HG02610 (cell line): ENCODE data around the gene CHST15.
"Not testable (repeated sequence)": the region's sequence is repeated elsewhere in the genome, so short reads cannot be mapped to it uniquely, and the experiment has no call there.

Experiments
- ATAC-seq: cut with Tn5 transposase; IDR thresholded peaks from one replicate; pipeline ENCODE4 v1.9.1; 2021; ENCODE audit warnings: mild to moderate bottlenecking, moderate library complexity; ENCODE audit not compliant: unreplicated experiment

Gene CHST15

DNA sequence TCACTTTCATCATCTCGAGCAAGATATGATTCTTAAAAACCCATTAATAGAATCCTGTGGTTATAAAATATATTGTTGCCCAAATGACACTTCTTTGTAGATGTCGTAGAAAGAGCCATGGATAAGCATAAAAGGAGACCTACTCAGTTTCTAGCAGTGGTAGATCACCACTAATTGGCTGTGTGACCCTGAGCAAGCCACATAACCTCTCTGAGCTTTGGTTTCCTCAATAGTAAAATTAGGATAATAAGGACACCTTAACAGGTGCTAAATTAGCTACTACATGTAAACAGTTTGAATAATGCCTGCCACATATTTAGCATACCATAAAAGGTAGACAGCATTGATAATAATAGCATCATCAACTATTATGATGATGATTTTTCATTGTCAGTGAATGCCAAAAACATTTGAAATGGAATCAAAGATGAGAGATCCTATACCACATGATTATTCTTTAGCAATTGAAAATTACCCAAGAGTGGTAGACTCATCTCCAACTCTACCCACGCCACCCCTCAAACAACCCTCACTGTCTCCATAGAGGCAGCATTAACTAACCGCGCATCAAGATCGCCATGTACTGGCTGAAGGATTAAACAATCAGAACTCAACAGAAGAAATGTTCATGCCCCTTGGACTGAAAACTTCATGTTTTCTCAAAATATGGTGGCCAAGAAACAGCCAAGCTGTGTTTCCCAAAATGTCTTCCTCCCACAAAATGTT is 45.8 kb downstream of the CHST15 start:
- no peak for ATAC-seq

- no peak for ATAC-seq
Observed at GRCh38 chr10:124045801-124046355, 47.5 kb downstream of the CHST15 start.

GRCh38 chr10:124045276-124045675 is 48.1 kb downstream of the CHST15 start:
- no peak for ATAC-seq

DNA sequence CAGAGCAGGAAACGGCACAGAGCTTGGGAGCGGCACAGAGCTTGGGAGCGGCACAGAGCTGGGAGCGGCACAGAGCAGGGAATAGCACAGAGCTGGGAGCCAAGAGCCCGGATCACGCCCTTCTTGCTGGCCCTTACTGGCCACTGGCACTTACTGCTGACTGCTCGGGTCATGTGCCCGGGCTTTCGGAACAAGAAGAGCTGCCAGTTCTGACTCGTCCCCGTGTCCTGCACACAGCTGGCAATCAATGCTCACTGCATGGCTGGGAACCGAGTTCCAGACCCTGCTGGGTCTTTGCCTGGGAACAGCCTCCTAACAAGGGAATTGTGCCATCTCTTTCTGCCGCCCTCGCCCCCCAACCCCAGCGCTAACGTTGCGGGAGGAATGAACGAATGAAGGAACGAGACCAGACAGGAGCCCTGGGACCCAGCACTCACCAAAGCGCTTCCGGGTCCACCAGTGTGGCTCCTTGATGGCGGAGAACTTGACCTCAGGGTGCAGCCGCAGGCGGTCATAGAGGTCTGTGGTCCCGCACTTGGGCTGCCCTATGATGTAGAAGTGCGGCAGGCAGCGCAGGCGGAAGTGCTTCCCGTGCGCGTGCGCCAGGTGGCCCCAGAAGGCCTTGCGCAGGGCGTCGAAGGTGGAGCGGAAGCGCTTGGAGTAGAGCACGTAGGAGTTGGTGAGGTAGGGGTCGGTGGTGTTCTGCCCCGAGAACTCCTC is 49.1 kb downstream of the CHST15 start:
- no peak for ATAC-seq

GRCh38 chr10:124043310-124044142 is 49.9 kb downstream of the CHST15 start:
- ATAC-seq = peak; percentile 85

DNA sequence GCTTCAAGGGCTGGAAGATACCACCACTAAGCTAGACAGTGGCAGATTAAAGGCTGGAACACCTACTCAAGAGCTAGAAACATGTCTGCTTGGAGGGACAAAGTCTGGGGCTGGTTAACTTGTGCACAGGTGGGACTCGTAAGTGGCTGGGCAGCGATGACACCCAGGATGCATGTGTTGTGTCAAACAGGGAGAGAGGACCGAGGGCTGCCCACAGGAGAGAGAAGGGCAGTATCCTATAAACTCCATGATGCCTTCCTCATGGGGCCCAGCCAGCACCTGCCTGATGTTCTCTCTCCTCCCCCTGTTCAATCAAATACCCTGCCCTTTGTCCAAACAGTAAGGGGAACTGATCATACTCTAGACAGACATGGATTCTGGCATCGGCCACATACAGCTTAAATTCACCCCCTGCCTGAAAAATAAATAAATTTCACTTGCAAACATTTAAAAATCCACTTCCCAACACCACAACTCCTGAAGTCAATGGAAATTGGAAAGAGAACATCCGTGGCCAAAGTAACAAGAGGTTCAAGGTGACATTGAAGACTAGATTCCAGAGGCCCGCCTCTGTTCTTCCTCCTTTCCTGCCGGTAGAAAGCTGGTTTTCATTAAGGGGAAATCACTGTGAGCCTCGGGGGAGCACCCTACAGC is 50.6 kb downstream of the CHST15 start:
- no peak for ATAC-seq

- ATAC-seq = no peak
Observed at GRCh38 chr10:124041675-124042445, 51.5 kb downstream of the CHST15 start.

DNA sequence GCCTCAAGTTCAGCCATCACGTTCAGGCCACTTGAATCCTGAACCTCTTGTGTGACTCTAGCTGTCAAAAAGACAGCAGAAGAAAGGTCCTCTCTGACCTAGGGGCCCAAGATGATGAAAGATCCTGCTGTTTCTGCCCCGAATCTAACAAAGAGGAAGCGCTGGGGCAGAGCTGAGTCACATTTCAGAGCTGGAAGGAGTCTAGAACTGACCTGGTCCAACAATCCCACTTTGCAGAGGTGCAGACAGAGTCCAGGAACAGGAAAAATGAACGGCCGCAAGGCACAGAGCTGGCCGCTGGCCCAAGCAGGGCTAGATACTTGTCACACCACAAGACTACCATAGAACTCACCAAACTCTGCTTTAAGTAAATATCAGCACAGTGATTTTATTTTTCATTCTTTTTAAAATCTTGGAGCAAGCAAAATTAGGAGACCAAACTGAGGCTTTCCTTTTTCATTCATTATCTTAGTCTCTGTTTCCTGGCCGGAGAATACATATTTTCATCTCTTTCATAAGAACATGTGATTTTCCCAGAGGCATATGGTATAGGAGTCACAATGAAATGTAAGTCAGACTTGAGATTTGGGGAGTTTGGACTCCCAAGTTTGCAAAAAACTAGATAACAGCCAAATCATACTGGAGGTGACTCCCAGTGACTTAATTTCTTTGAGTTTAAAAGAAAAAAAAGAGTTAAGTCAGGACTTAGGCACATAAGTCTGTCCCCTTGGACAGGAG is 52.8 kb downstream of the CHST15 start:
- no peak for ATAC-seq

- no peak for ATAC-seq
Observed at GRCh38 chr10:124039483-124040013, 53.9 kb downstream of the CHST15 start.

DNA sequence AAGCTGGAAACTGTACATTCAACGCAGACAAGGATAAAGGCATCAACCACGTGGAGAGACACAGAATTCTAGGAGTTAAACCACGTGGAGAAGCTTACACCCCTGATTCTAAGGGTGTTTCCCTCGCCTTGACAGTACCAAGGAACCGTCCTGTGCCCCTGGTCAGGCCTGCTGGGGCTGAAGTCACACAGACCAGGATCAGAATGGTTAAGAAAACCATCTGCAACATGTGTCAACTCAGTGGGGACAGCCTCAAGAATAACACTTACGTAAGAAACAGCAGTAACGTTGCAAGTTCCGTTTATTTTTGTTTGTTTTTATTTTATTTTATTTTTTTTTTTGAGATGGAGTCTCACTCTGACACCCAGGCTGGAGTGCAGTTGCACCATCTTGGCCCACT is 55.6 kb downstream of the CHST15 start:
- ATAC-seq = no peak

DNA sequence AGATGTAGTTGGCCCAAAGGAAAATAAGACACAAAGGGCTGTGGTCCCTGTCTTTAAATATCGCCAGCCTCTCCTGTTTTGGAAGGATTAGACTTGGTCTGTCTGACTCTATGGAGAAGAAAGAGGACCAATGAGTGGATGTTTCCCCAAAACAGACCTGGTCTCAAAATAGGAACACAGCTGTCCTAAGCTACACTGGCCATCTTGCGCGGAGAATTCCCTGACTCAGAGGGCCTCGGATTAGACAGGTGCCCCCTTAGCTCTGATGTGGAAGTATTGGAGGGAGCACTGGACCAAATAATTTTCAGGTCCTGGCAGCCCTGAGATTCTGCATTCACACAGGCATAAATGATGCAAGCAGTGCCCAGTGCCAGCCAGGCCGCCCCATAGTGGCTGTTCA is 56.1 kb downstream of the CHST15 start:
- ATAC-seq = no peak

- ATAC-seq = no peak
Observed at GRCh38 chr10:124036746-124037145, 56.7 kb downstream of the CHST15 start.

DNA sequence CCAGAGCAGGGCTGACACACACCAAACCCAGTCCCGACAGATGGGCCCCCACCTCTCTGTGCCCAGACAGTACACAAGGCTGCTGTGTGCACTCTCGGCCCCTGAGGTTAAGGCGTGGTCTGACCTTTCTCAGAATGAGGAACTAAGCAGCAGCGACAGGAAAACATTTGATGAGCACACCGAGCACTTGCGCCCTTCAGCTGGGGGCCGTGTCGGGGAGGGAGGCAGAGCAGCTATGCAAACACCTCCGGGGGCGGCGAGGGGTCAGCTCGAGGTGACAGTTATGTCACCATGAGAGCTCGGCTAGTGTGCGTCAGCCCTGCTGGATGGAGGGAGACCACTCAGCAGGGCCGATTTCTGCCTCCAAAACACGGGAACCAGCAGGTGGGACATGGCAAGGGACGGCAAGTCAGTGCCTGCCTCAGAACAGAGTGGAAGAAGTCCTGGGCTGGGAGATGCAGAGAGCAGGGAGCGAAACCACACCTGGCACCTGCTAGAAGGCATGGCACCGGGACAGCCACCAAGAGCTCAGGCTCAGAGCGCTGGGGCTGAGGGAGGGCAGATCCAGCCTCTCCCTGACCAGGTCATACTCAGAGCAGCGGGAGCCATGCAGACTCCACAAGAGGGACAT is 57.4 kb downstream of the CHST15 start:
- peak; percentile 97 for ATAC-seq

DNA sequence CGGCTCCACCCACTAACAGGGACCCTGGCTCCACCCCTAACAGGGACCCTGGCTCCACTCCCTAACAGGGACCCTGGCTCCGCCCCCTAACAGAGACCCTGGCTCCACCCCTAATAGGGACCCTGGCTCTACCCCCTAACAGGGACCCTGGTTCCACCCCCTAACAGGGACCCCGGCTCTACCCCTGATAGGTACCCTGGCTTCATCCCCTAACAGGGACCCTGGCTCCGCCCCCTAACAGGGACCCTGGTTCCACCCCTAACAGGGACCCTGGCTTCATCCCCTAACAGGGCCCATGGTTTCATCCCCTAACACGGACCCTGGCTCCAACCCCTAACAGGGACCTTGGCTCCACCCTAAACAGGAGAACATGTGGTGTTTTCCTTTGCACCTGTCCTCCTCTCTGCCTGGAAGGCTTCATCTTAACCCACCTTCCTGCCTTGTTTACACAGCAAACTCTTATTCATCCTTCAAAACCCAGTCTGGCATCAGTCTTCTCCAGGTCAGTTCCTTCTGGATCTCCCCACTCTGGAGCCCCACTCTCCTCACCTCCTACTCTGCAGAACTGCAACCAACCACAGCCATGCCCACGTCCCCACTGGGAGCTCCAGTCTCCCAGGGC is 58.0 kb downstream of the CHST15 start:
- ATAC-seq = no peak

DNA sequence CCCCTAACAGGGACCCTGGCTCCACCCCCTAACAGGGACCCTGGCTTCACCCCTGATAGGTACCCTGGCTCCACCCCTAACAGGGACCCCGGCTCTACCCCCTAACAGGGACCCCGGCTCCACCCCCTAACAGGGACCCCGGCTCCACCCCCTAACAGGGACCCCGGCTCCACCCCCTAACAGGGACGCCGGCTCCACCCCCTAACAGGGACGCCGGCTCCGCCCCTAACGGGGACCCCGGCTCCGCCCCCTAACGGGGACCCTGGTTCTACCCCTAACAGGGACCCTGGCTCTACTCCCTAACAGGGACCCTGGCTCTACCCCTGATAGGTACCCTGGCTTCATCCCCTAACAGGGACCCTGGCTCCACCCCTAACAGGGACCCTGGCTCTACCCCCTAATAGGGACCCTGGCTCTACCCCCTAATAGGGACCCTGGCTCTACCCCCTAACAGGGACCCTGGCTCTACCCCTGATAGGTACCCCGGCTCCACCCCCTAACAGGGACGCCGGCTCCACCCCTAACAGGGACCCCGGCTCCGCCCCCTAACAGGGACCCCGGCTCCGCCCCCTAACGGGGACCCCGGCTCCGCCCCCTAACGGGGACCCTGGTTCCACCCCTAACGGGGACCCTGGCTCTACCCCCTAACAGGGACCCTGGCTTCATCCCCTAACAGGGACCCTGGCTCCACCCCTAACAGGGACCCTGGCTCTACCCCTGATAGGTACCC is 58.7 kb downstream of the CHST15 start:
- not testable (repeated sequence) for ATAC-seq

DNA sequence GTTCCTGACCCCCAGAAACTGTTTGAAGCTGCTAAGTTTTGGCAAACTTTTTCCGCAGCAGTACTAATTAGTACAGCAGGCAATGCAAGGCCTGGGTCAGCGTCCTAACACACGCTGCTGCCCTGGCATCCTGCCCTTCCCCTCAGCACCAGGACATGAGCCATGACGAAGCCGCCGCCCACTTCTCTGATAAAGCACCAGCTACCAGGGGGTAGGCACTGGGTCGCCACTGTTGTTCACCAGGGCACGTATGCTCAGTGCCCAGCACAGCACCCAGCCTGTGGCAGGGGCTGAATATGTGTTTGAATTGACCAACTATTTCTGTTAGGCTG is 59.5 kb downstream of the CHST15 start:
- ATAC-seq = no peak

DNA sequence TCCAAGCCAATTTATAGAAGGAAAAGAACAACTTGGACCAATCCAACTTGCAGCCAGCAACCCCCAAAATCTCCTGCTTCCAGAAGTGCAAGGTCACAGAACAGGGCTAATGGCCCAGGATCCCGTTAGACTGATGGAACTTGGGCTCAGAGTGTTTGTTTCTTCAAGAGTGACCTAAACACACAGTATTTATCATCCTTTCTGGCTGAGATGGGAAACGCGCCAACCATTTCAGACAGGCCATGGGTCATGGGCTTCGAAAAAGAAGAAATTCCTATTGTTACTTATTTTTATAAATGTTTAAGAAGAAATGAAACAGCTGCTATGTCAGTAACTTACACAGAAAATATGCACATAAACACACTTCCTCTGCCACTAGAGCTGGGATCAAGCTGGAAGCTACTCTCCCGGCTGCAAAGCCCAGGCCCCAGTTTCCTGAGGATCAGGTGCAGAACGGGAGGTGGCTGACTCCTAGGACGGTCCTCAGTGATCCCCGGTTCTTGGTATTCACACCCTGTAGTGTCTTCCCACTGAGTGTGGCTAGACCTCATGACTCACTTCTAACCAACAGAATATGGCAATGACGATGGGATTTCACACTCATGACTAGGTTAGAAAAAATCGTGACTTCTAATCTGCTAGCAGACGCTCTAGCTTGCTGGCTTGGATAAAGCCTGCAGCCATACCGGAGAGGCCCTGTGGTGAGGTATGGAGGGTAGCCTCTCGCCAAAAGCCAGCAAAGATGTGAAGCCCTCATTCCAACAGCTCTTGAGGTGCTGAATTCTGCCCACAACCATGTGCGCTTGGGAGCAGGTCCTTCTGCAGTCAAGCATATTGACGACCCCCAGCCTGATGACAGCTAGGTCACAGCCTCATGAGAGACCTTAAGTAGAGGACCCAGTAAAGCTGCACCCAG is 60.2 kb downstream of the CHST15 start:
- no peak for ATAC-seq
